ENCODE data around the gene GCN1.

DNA sequence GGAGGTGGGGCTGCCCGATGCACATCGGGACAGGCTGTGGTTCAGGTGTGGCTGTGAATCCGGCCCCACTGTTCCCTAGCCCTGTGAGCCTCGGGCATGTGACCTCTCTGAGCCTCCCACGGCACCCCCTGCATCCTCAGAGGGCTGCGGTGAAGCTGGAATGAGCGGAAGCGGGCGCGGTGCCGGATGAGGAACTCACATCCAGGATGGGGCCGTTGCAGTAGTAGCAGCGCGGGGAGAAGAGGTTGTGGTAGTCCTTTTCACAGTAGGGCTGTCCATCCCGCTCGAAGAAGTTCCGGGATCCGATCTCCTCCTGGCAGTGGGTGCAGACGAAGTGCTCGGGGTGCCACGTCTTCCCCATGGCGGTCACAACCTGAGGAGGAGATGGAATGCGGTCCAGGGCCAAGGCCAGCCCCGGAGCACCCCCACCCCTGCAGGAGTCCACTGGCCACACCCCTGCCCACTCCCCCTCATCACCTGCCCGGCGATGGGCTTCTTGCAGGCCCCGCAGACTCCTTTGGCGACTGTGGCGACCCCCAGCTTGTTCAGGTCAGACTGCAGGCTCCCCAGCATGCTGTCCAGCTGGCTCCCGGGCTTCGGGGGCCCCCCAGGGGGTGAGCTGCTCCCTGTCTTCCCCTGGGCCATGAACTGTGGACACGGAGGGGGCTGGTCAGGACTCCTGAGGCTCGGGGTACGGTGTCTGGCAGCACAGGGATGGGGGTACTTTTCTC is 20.3 kb upstream of the GCN1 start:
- TF ChIP-seq CTCF (conservative IDR thresholded peaks at IDR 0.05 in 1 of 2, IDR thresholded peaks at IDR 0.05 in 1 of 2; ENCODE audit: low read depth in 1 of 2, low read length in 2 of 2), result no peak
- TF ChIP-seq EZH2 (IDR thresholded peaks at IDR 0.05; ENCODE audit: low read length, missing control alignments), result no peak
